ENCODE results near the gene XRCC6.
A peak's percentile ranks its signal among the peaks of the same experiment; 100 is the strongest.
"Not testable (repeated sequence)": the region's sequence is repeated elsewhere in the genome, so short reads cannot be mapped to it uniquely, and the experiment has no call there.

Gene XRCC6

DNA sequence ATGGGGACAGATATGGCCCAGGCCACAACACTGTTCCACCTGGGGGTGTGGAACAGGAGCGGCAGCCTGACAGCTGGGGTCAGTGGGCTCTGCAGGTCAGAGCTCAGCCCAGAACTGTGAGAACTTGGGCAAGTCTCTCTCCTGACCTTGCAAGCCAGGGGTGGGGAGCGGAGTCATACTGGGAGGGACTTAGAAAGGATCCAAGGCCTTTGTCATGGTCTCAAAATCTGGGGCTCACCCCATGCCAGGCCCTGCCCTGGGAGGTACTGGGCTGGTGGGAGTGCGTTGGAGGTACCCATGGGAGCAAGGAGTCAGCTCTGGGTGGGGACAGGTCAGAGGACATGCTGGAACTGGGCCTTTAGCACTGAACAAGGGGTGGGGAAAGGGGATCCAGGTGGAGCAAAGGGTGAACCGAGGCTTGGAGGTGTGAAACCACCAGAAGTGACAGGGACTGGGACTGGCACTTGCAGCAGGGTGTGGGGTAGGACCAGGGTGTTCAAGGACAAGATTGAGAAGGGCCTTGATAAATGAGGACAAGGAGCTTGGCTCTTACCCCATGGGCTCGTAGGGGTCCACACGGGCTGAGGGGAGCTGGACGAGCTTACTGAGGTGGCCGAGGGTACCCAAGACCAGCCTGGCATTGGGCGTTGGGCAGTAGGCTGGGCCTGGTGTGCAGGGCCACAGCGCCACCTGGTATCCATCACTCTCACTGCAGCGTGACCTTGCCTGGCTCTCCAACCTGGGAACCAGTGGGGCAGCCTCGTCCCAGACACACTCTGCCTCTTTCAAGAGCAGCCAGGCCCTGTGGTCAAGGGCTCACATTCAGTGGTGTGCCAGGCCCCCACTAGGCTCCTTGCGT lies 24.1 kb upstream of the XRCC6 start:
- peak; percentile 61 for DNase-seq
- in situ Hi-C loops (cut with MboI; ENCODE audit: low pct_unique_long_range_greater_than_20kb, low sequenced_read_pairs), result loop anchor here (10.0 kb wide), 1 partner anchor 62 kb away; no protein-coding TSS in a partner anchor

DNA sequence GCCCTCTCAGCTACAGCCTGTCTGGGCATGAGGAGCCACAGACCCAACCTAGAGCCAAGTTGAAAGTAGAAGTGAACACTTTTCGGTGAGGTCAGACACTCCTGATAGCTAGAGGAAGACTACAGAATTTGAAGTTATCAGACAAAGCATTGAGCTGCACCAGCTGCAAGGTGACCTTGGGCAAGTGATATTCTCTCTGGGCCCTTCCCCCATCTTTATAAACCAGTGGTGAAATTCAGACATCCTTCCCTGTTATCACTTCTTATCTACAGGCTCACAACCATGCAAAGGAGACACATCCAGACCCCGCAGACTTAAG lies 23.5 kb upstream of the XRCC6 start:
- in situ Hi-C loops (cut with MboI; ENCODE audit: low pct_unique_long_range_greater_than_20kb, low sequenced_read_pairs), result loop anchor here (10.0 kb wide), 1 partner anchor 63 kb away; no protein-coding TSS in a partner anchor
- DNase-seq, result no peak

GRCh38 chr22:41598081-41598480 lies 23.0 kb upstream of the XRCC6 start:
- in situ Hi-C loops (cut with MboI; ENCODE audit: low pct_unique_long_range_greater_than_20kb, low sequenced_read_pairs), result loop anchor here (10.0 kb wide), 1 partner anchor 63 kb away; no protein-coding TSS in a partner anchor

GRCh38 chr22:41598891-41599635 lies 22.0 kb upstream of the XRCC6 start:
- DNase-seq, result no peak
- in situ Hi-C loops (cut with MboI; ENCODE audit: low pct_unique_long_range_greater_than_20kb, low sequenced_read_pairs), result loop anchor here (10.0 kb wide), 1 partner anchor 64 kb away; no protein-coding TSS in a partner anchor

More at GRCh38 chr22:41598081-41598480, 23.0 kb upstream of the XRCC6 start:
- no peak for DNase-seq

- in situ Hi-C loops (cut with MboI; ENCODE audit: low pct_unique_long_range_greater_than_20kb, low sequenced_read_pairs), result no loop called here
- DNase-seq, result no peak
Observed at GRCh38 chr22:41600976-41601375, 20.1 kb upstream of the XRCC6 start.

DNA sequence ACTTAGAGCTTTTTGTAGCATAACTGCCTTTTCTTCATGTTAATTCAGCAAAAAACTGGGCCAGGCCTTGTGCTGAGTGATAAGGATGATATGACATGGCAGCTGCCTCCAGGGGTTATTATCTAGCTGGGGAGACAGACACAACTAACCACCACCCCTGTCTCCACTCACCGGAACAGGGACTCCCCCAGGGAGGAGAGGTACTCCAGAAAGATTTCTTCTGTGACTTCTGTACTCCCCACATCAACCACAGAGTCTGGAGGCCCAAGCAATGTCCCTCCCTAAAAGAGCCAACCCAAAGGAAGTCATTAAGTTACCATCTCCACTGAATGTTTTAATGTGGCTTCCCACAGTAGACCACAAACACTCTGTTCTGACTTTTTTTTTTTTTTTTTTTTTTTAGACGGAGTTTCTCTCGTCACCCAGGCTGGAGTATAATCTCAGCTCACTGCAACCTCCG lies 17.2 kb upstream of the XRCC6 start:
- peak; percentile 90 for DNase-seq
- in situ Hi-C loops (cut with MboI; ENCODE audit: low pct_unique_long_range_greater_than_20kb, low sequenced_read_pairs), result no loop called here

- in situ Hi-C loops (cut with MboI; ENCODE audit: low pct_unique_long_range_greater_than_20kb, low sequenced_read_pairs), result no loop called here
- DNase-seq, result no peak
Observed at GRCh38 chr22:41608386-41608785, 12.7 kb upstream of the XRCC6 start.

- in situ Hi-C loops (cut with MboI; ENCODE audit: low pct_unique_long_range_greater_than_20kb, low sequenced_read_pairs), result no loop called here
- DNase-seq, result no peak
Observed at GRCh38 chr22:41612603-41613306, 8.3 kb upstream of the XRCC6 start.

- in situ Hi-C loops (cut with MboI; ENCODE audit: low pct_unique_long_range_greater_than_20kb, low sequenced_read_pairs), result no loop called here
- DNase-seq, result no peak
Observed at GRCh38 chr22:41613456-41613855, 7.6 kb upstream of the XRCC6 start.

- DNase-seq, result peak; percentile 34
- in situ Hi-C loops (cut with MboI; ENCODE audit: low pct_unique_long_range_greater_than_20kb, low sequenced_read_pairs), result no loop called here
Observed at GRCh38 chr22:41619979-41620588, 1.0 kb upstream of the XRCC6 start.

GRCh38 chr22:41620589-41621098 lies 451 bp upstream of the XRCC6 start, which contains the start of gene DESI1:
TSS of gene DESI1 (minus strand) at chr22:41621043. CDS start at chr22:41620839, 204 bp downstream.
- no peak for DNase-seq
- in situ Hi-C loops (cut with MboI; ENCODE audit: low pct_unique_long_range_greater_than_20kb, low sequenced_read_pairs), result no loop called here

- no peak for DNase-seq
- in situ Hi-C loops (cut with MboI; ENCODE audit: low pct_unique_long_range_greater_than_20kb, low sequenced_read_pairs), result no loop called here
Observed at GRCh38 chr22:41621911-41622179, 750 bp downstream of the XRCC6 start.

DNA sequence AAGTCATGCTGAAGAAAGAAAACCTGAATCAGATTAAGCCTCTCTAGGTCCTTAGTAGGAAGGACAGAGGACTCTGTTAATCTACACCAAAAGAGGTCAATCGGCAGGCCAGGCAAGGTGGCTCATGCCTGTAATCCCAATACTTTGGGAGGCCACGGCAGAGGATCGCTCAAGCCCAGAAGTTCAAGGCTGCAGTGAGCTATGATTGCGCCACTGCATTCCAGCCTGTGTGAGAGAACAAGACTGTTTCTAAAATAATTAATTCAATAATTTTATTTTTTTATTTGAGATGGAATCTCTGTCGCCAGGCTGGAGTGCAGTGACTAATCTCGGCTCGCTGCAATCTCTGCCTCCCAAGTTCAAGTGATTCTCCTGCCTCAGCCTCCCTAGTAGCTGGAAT lies 4.5 kb downstream of the XRCC6 start:
- DNase-seq, result no peak
- in situ Hi-C loops (cut with MboI; ENCODE audit: low pct_unique_long_range_greater_than_20kb, low sequenced_read_pairs), result no loop called here

GRCh38 chr22:41631115-41631514 lies 10.0 kb downstream of the XRCC6 start:
- DNase-seq; in situ Hi-C loops (cut with MboI; ENCODE audit: low pct_unique_long_range_greater_than_20kb, low sequenced_read_pairs): not testable (repeated sequence)

GRCh38 chr22:41631615-41632014 lies 10.5 kb downstream of the XRCC6 start:
- in situ Hi-C loops (cut with MboI; ENCODE audit: low pct_unique_long_range_greater_than_20kb, low sequenced_read_pairs); DNase-seq: not testable (repeated sequence)

DNA sequence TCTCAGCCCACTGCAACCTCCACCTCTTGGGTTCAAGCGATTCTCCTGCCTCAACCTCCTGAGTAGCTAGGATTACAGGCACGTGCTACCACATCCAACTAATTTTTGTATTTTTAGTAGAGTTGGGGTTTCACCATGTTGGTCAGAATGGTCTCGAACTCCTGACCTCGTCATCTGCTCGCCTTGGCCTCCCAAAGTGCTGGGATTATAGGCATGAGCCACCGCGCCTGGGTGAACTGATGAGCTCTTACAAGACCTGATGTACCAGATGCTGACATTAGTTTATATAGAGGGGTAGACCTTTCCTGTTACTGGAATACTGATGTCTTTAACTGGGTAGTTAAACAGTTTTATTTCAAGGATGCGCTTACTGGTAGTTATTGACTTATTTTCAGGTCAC lies 13.5 kb downstream of the XRCC6 start:
- in situ Hi-C loops (cut with MboI; ENCODE audit: low pct_unique_long_range_greater_than_20kb, low sequenced_read_pairs); DNase-seq: not testable (repeated sequence)

DNA sequence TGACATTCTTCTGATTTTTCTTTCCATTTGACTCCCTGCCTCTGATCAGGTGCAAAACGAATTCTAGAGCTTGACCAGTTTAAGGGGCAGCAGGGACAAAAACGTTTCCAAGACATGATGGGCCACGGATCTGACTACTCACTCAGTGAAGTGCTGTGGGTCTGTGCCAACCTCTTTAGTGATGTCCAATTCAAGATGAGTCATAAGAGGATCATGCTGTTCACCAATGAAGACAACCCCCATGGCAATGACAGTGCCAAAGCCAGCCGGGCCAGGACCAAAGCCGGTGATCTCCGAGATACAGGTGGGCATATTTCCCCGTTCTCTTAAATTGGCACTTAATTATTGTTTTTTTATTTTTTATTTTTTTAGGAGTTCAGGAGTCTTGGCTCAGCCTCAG lies 15.4 kb downstream of the XRCC6 start:
- in situ Hi-C loops (cut with MboI; ENCODE audit: low pct_unique_long_range_greater_than_20kb, low sequenced_read_pairs), result no loop called here
- no peak for DNase-seq

DNA sequence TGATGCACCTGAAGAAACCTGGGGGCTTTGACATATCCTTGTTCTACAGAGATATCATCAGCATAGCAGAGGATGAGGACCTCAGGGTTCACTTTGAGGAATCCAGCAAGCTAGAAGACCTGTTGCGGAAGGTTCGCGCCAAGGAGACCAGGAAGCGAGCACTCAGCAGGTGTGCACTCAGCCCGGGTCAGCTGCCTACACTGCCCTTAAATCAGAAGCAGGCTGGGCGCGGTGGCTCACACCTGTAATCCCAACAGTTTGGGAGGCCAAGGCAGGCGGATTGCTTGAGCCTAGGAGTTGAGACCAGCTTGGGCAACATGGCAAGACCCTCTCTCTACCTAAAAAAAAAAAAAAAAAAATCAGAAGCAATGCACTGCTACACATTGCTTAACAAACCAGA lies 16.5 kb downstream of the XRCC6 start:
- in situ Hi-C loops (cut with MboI; ENCODE audit: low pct_unique_long_range_greater_than_20kb, low sequenced_read_pairs); DNase-seq: not testable (repeated sequence)

DNA sequence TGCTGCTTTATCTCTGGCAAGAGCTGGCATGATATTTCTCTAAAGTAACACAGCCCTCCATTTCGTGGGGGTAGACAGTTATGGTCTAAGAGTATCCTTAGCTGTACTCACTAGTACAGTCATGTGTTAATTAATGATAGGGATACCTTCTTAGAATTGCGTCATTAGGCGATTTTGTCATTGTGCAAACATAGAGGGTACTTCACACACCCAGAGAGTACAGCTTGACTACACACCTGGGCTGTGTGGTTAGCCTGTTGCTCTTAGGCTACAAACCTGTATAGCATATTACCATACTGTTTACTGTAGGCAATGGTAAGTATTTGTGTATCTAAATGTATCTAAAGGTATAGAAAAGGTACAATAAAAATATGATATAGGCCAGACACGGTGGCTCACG lies 17.0 kb downstream of the XRCC6 start:
- in situ Hi-C loops (cut with MboI; ENCODE audit: low pct_unique_long_range_greater_than_20kb, low sequenced_read_pairs), result no loop called here

More for the DNA sequence above, 17.0 kb downstream of the XRCC6 start:
- DNase-seq, result no peak

Measured in KBM-7 (cell line).